AG04450 (cell line): ENCODE measurements around the gene CLEC4D. TPM values are rescaled to one million over a fixed set of nuclear protein-coding genes. Genes with fewer than 3 reads are reported as not detected.
"Not testable (repeated sequence)": the region's sequence is repeated elsewhere in the genome, so short reads cannot be mapped to it uniquely, and the experiment has no call there.

Experiments
- CTCF ChIA-PET: fragments of 300-600, 350-600 bp; formaldehyde crosslinking; extraction: SDS; loops from one replicate; lab custom pipeline; 2022; ENCODE audit warnings: antibody characterized with exemption, inconsistent platforms; lab: Charles Lee
- POLR2A ChIA-PET: fragments of 350-600 bp; formaldehyde crosslinking; extraction: SDS; loops from one replicate; lab custom pipeline; 2021; ENCODE audit warnings: antibody characterized with exemption, inconsistent platforms; lab: Yijun Ruan, JAX
- DNase-seq: peaks from one replicate; pipeline ENCODE4 v3.0.0-alpha.2; 2011; ENCODE audit warnings: low read depth, low spot score
- H3K27ac ChIP-seq: one replicate; pipeline ENCODE4 v1.5.1; 2012; ENCODE audit warnings: low read depth, low read length, control low read depth
- H3K27me3 ChIP-seq: one replicate; pipeline ENCODE4 v1.6.0; 2012; ENCODE audit warnings: low read length; ENCODE audit not compliant: control insufficient read depth, insufficient read depth
- H3K4me3 ChIP-seq: 2 replicates; pipeline ENCODE4 v1.5.1; 2011; ENCODE audit warnings: mild to moderate bottlenecking, low read depth, low read length, control low read depth
- H3K9me3 ChIP-seq: 2 replicates; pipeline ENCODE4 v1.5.1; 2012; ENCODE audit warnings: low read length; ENCODE audit not compliant: control insufficient read depth, insufficient read depth
- CTCF ChIP-seq: IDR thresholded peaks from 2 replicates; pipeline ENCODE4 v1.5.1; 2011; ENCODE audit warnings: low read depth, low read length, control low read depth, inconsistent platforms
- polyA plus RNA-seq: library from polyadenylated mRNA; depleted of rRNA; stranded (reverse); fragments of >200 nt; gene quantifications from 2 replicates; pipeline ENCODE4 v1.2.3, GENCODE V29; 2011

CLEC4D gene
- polyA plus RNA-seq, 1 experiment, result not detected

- ChIA-PET CTCF (no interaction called here), POLR2A (no interaction called here)
- DNase-seq, result no peak
- no peak overlapping the region for H3K4me3 ChIP-seq
- H3K27ac ChIP-seq, result no peak overlapping the region
- H3K9me3 ChIP-seq, result peaks cover 5% of the 10 kb centered on the region
- H3K27me3 ChIP-seq, result no peaks in the 10 kb centered on the region
- no peak for TF ChIP-seq CTCF
Measured at GRCh38 chr12:8482571-8483061, 30.7 kb upstream of the CLEC4D start.

DNA sequence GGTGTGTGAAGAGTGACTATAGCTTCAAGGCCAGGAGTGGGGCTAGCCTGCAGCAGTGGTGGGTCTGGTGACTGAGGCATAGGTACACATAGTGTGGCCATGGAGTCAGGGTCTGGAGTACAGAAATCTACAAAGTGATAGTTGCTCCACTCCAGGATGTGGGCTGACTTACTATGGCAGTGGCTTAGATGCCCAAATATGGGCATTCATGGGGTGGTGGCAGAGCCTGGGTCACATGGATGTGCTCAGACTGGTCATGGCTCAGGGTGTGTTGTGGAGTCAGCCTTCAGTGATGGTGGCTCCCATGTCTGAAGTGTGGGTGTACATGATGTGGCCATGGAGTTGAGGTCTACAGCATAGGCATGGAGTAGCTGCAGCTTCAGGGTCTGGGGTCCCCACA, 30.2 kb upstream of the CLEC4D start:
- Histone ChIP-seq H3K27me3 (no peaks in the 10 kb centered on the region), H3K27ac (no peak overlapping the region), H3K4me3 (no peak overlapping the region), H3K9me3 (peaks cover 5% of the 10 kb centered on the region)
- DNase-seq, result no peak
- POLR2A ChIA-PET, result no interaction called here
- TF ChIP-seq CTCF, result no peak
- CTCF ChIA-PET, result no interaction called here

DNA sequence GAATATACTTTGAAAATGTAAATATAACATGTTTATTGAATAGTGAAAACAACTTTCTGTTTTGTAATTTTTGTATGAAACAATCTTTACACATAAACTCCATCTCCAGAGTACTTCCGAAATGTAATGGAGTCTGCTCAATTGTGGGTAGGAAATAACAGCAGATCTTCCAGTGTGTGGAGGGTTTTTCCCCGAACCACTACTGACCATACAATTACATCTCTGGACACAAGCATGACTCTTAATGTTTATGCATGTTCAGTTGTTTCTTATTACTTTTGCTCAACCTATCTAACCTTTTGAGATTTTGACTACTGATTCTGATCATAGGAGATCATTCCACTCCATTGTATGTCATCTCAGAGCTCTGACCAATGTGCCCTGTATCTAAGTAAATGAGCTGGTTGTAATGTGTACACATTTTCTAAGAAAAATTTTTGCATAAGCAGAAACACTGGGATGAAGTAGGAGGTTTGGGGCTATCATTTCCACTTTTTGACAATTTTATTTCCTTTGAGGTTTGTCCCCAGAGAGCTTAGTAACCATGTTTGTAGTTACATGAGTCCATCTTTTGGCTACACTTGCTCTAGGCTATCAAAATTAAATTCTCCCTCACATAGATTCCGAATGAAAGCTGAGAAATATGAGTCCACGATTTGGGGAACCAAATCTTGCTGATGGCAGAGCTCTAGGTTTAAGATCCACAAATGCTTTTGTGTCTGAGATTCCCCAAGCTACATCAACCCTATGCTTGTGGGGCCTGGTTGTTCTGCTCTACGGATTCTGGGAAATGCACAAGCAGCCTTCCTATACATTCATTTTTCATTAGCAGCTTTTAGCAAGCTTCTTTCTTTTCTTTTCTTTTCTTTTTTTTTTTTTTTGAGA, 21.4 kb upstream of the CLEC4D start:
- POLR2A ChIA-PET, result no interaction called here
- no peaks in the 10 kb centered on the region; the same call in 1 of the 2 replicates for H3K9me3 ChIP-seq
- TF ChIP-seq CTCF, result no peak
- no peak for DNase-seq
- CTCF ChIA-PET, result interaction anchor here (1.0 kb wide), 1 partner anchor 52 kb away, joined by 6 read pairs; no protein-coding TSS in a partner anchor
- no peak overlapping the region for H3K4me3 ChIP-seq
- H3K27me3 ChIP-seq, result no peaks in the 10 kb centered on the region
- no peak overlapping the region for H3K27ac ChIP-seq

GRCh38 chr12:8493084-8493483, 20.2 kb upstream of the CLEC4D start:
- Histone ChIP-seq H3K9me3 (no peaks in the 10 kb centered on the region; the same call in 1 of the 2 replicates), H3K4me3 (no peak overlapping the region), H3K27ac (no peak overlapping the region), H3K27me3 (no peaks in the 10 kb centered on the region)
- CTCF ChIA-PET, result no interaction called here
- TF ChIP-seq CTCF, result no peak
- DNase-seq, result no peak
- POLR2A ChIA-PET, result no interaction called here

DNA sequence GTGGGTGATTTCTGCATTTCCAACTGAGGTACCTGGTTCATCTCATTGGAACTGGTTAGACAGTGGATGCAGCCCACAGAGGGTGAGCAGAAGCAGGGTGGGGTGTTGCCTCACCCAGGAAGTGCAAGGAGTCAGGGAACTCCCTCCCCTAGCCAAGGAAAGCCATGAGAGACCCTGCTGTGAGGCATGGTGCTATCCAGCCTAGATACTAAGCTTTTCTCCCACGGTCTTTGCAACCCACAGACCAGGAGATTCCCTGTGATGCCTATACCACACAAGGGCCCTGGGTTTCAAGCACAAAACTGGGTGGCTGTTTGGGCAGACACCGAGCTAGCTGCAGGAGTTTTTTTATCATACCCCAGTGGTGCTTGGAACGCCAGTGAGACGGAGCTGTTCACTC, 17.6 kb upstream of the CLEC4D start:
- H3K27ac ChIP-seq, H3K4me3 ChIP-seq, CTCF ChIA-PET, H3K9me3 ChIP-seq, DNase-seq, H3K27me3 ChIP-seq, POLR2A ChIA-PET: not testable (repeated sequence)

DNA sequence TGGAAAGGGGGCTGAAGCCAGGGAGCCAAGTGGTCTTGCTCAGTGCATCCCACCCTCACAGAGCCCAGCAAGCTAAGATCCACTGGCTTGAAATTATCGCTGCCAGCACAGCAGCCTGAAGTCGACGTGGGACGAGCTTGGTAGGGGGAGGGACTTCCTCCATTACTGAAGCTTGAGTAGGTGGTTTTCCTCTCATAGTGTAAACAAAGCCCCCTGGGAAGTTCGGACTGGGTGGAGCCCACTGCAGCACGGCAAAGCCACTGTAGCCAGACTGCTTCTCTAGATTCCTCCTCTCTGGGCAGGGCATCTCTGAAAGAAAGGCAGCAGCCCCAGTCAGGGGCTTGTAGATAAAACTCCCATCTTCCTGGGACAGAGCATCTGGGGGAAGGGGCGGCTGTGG, 17.2 kb upstream of the CLEC4D start:
- CTCF ChIA-PET, H3K4me3 ChIP-seq, H3K27me3 ChIP-seq, POLR2A ChIA-PET, H3K27ac ChIP-seq, H3K9me3 ChIP-seq, DNase-seq: not testable (repeated sequence)
